Pancreas (tissue), 10 donors: Measurements from ENCODE around the gene TMEM168. TPM values are rescaled to one million over a fixed set of nuclear protein-coding genes. Genes with fewer than 3 reads are reported as not detected.

Experiments used
- ATAC-seq, 4 donors: fragments of 200-7000 bp; cut with Tn5 transposase; one replicate each; pipeline versions ENCODE4 v1.8.0 to v1.9.1; 2020; ENCODE audit warnings: mild to moderate bottlenecking in 4 of 4, moderate library complexity in 4 of 4
- DNase-seq, 6 donors: peaks; one replicate each; pipeline ENCODE4 v3.0.0-alpha.2; 2020
- FAIRE-seq: peaks from 2 replicates; lab custom pipeline; 2012; peaks lifted over from hg19 to GRCh38; lab: Jason Lieb, UNC
- H3K27ac ChIP-seq, 4 donors: fragments of 200-600 bp; sonication (generic); 1 replicate in 3 of 4; 2 replicates in 1 of 4; pipeline versions ENCODE4 v1.5.0 to v1.8.0; 2020
- H3K27me3 ChIP-seq, 4 donors: fragments of 200-600 bp; one replicate each; pipeline ENCODE4 v1.8.0; 2021
- H3K36me3 ChIP-seq, 3 donors: fragments of 200-600 bp; sonication (generic) in 1 of 3; one replicate each; pipeline versions ENCODE4 v1.5.0 to v1.8.0; 2020 to 2021
- H3K4me1 ChIP-seq, 3 donors: fragments of 200-600 bp; one replicate each; pipeline ENCODE4 v1.8.0; 2021
- H3K4me3 ChIP-seq, 4 donors: fragments of 200-600 bp; sonication (generic) in 2 of 4; one replicate each; pipeline versions ENCODE4 v1.5.0 to v1.8.0; 2020 to 2021
- H3K9me3 ChIP-seq, 4 donors: fragments of 200-600 bp; one replicate each; pipeline ENCODE4 v1.8.0; 2021
- CTCF ChIP-seq, 4 donors: fragments of 200-600 bp; sonication (generic) in 3 of 4; IDR thresholded peaks; one replicate each; pipeline versions ENCODE4 v1.5.0 to v1.8.0; 2021; ENCODE audit warnings: antibody characterized with exemption in 4 of 4
- WGBS, 2 donors: extraction: QIAGEN DNeasy Blood & Tissue Kit; methylation state at CpG; one replicate each; pipeline ENCODE4 v1.1.7; 2013; 5-methylcytosine and 5-hydroxymethylcytosine counted together
- intact Hi-C, 3 donors: fragments of 100-400 bp; cut with DNase I; formaldehyde crosslinking; loops; one replicate each; pipeline versions ENCODE4 v1.11.1 to v1.14.2; 2022
- polyA plus RNA-seq, 2 donors: library from polyadenylated mRNA; stranded (reverse); fragments of 200-250 nt; gene quantifications; one replicate each; pipeline ENCODE4 v1.2.3, GENCODE V29; 2013
- total RNA-seq, 6 donors: library from RNA; stranded (reverse); fragmentation: NEBNext Ultra II Directional in 4 of 6; extraction: Animal tissue kit (Norgen Biotek cat#: 25700) in 4 of 6; gene quantifications; one replicate each; pipeline versions ENCODE4 v1.2.1 to v1.2.4, GENCODE V29; 2021 to 2023
- donor health status: healthy with polysubstance abuse.
- donor health status: DM: no; HTN: no; CAD: no; lungs with moderate emphysema.
- donor health status: DM: no; HTN: no; CAD: no.
- donor health status: control.
- donor health status: control.
- donor health status: Bipolar disorder and iron deficiency.
- donor health status: DM: yes; HTN: yes; CAD: no.
- donor health status: DM: no; HTN: no; CAD: no.
- donor health status: DM: no; HTN: no; CAD: no.
- donor health status: DM: yes; HTN: yes; CAD: no.

The TMEM168 gene
- total and polyA plus RNA-seq, 8 donors, result 2.2 to 10.3 (median 6.2) TPM

- no peak overlapping the region for H3K27ac ChIP-seq
- no peak overlapping the region for H3K4me3 ChIP-seq
- no peaks in the 10 kb centered on the region for H3K4me1 ChIP-seq
- intact Hi-C loops, result no loop called here
- DNase-seq (no peak), ATAC-seq (no peak), FAIRE-seq (no peak)
- no peaks in the 10 kb centered on the region for H3K36me3 ChIP-seq
- no peak for TF ChIP-seq CTCF (IDR thresholded peaks at IDR 0.05)
- H3K9me3 ChIP-seq, result no peaks in the 10 kb centered on the region
- no peaks in the 10 kb centered on the region for H3K27me3 ChIP-seq
Observed at GRCh38 chr7:112748381-112748780, 41.8 kb downstream of the TMEM168 start.

- ATAC-seq (no peak), FAIRE-seq (no peak), DNase-seq (no peak)
- Histone ChIP-seq H3K36me3 (no peaks in the 10 kb centered on the region), H3K27ac (no peak overlapping the region), H3K9me3 (no peaks in the 10 kb centered on the region), H3K4me1 (no peaks in the 10 kb centered on the region), H3K27me3 (no peaks in the 10 kb centered on the region), H3K4me3 (no peak overlapping the region)
- 36 to 47% methylated on average over 1 of the region's 1 CpG for WGBS, 2 donors
- no peak for TF ChIP-seq CTCF (IDR thresholded peaks at IDR 0.05)
- intact Hi-C loops, result no loop called here
Observed at GRCh38 chr7:112745635-112746034, 44.6 kb downstream of the TMEM168 start.

GRCh38 chr7:112744818-112745217 is 45.4 kb downstream of the TMEM168 start:
- Histone ChIP-seq H3K27ac (no peak overlapping the region), H3K27me3 (no peaks in the 10 kb centered on the region), H3K36me3 (no peaks in the 10 kb centered on the region), H3K4me1 (no peaks in the 10 kb centered on the region), H3K4me3 (no peak overlapping the region), H3K9me3 (no peaks in the 10 kb centered on the region)
- FAIRE-seq, result no peak
- no peak for TF ChIP-seq CTCF (IDR thresholded peaks at IDR 0.05)
- WGBS, 2 donors, result 64 to 67% methylated on average over 2 of the region's 2 CpGs
- DNase-seq, result no peak
- no peak for ATAC-seq
- intact Hi-C loops, result no loop called here

GRCh38 chr7:112743811-112744210 is 46.4 kb downstream of the TMEM168 start:
- Histone ChIP-seq H3K27me3 (no peaks in the 10 kb centered on the region), H3K36me3 (no peaks in the 10 kb centered on the region), H3K9me3 (no peaks in the 10 kb centered on the region), H3K27ac (no peak overlapping the region), H3K4me3 (no peak overlapping the region), H3K4me1 (no peaks in the 10 kb centered on the region)
- no peak for TF ChIP-seq CTCF (IDR thresholded peaks at IDR 0.05)
- WGBS, 2 donors, result 86 to 88% methylated on average over 1 of the region's 1 CpG
- DNase-seq (no peak), ATAC-seq (peak in 1 of 4 donors; percentile 30), FAIRE-seq (no peak)
- intact Hi-C loops, result no loop called here

GRCh38 chr7:112740667-112741066 is 49.5 kb downstream of the TMEM168 start:
- ATAC-seq (no peak), FAIRE-seq (no peak), DNase-seq (no peak)
- 92 to 98% methylated on average over 2 of the region's 2 CpGs for WGBS, 2 donors
- H3K9me3 ChIP-seq, result no peaks in the 10 kb centered on the region
- no peaks in the 10 kb centered on the region for H3K36me3 ChIP-seq
- no peak overlapping the region for H3K4me3 ChIP-seq
- H3K4me1 ChIP-seq, result no peaks in the 10 kb centered on the region
- H3K27ac ChIP-seq, result no peak overlapping the region
- H3K27me3 ChIP-seq, result no peaks in the 10 kb centered on the region
- intact Hi-C loops, result no loop called here
- TF ChIP-seq CTCF (IDR thresholded peaks at IDR 0.05), result no peak
